WI38 (cell line): ENCODE measurements around the gene OLFML2A.
A peak's percentile ranks its signal among the peaks of the same experiment; 100 is the strongest.

Source experiments
- H3K4me3 ChIP-seq: 2 replicates; pipeline ENCODE4 v1.5.1; 2011; ENCODE audit warnings: low read depth, mild to moderate bottlenecking, control low read depth, low read length
- CTCF ChIP-seq: IDR thresholded peaks from 2 replicates; pipeline ENCODE4 v1.5.1; 2012; ENCODE audit warnings: low read depth, mild to moderate bottlenecking, control low read depth, low read length

The OLFML2A gene

GRCh38 chr9:124778575-124779367, 1.8 kb downstream of the OLFML2A start:
- H3K4me3 ChIP-seq = no peak overlapping the region
- no peak for TF ChIP-seq CTCF

GRCh38 chr9:124779368-124780059, 2.6 kb downstream of the OLFML2A start:
- no peak for TF ChIP-seq CTCF
- peak overlapping the region; percentile 40 for H3K4me3 ChIP-seq

- TF ChIP-seq CTCF = no peak
- peak overlapping the region; percentile 40 for H3K4me3 ChIP-seq
Measured at GRCh38 chr9:124780060-124780756, 3.3 kb downstream of the OLFML2A start.

GRCh38 chr9:124780757-124781151, 3.8 kb downstream of the OLFML2A start:
- TF ChIP-seq CTCF = no peak
- H3K4me3 ChIP-seq = no peak overlapping the region

GRCh38 chr9:124781967-124782660, 5.2 kb downstream of the OLFML2A start:
- no peak for TF ChIP-seq CTCF
- H3K4me3 ChIP-seq = no peak overlapping the region

GRCh38 chr9:124782661-124783574, 6.0 kb downstream of the OLFML2A start:
- no peak for TF ChIP-seq CTCF
- no peak overlapping the region for H3K4me3 ChIP-seq
